IMR-90 (cell line): ENCODE measurements around the gene GBF1.

Source experiments
- CEBPB ChIP-seq: IDR thresholded peaks from 2 replicates; pipeline ENCODE4 v1.6.1; 2012; ENCODE audit warnings: low read depth, low read length, improper control_type of control experiment
- CHD1 ChIP-seq: IDR thresholded peaks from 2 replicates; pipeline ENCODE4 v1.6.1; 2012; ENCODE audit warnings: low read depth, low read length, improper control_type of control experiment
- FOS ChIP-seq: fragments of 150-350 bp; IDR thresholded peaks from 2 replicates; pipeline ENCODE4 v1.6.1; 2016; ENCODE audit warnings: low read depth, low read length
- MAFK ChIP-seq: IDR thresholded peaks from 2 replicates; pipeline ENCODE4 v1.6.1; 2012; ENCODE audit warnings: low read depth, low read length, improper control_type of control experiment
- MAZ ChIP-seq: IDR thresholded peaks from 2 replicates; pipeline ENCODE4 v1.6.1; 2012; ENCODE audit warnings: low read depth, mild to moderate bottlenecking, low read length, improper control_type of control experiment, moderate library complexity, borderline replicate concordance
- MXI1 ChIP-seq: IDR thresholded peaks from 2 replicates; pipeline ENCODE4 v1.6.1; 2012; ENCODE audit warnings: low read depth, mild to moderate bottlenecking, low read length, moderate library complexity, borderline replicate concordance
- POLR2A ChIP-seq: IDR thresholded peaks from 2 replicates; pipeline ENCODE4 v1.6.1; 2012; ENCODE audit warnings: mild to moderate bottlenecking, low read depth, low read length
- RAD21 ChIP-seq: IDR thresholded peaks from 2 replicates; pipeline ENCODE4 v1.6.1; 2012; ENCODE audit warnings: low read length, improper control_type of control experiment
- RCOR1 ChIP-seq: IDR thresholded peaks from 2 replicates; pipeline ENCODE4 v1.6.1; 2012; ENCODE audit warnings: mild to moderate bottlenecking, low read length, improper control_type of control experiment; ENCODE audit not compliant: insufficient replicate concordance
- RFX5 ChIP-seq: IDR thresholded peaks from 2 replicates; pipeline ENCODE4 v1.8.0; 2012; ENCODE audit warnings: low read depth, mild to moderate bottlenecking, low read length, moderate library complexity
- SMC3 ChIP-seq: fragments of 150-350 bp; IDR thresholded peaks from 2 replicates; pipeline ENCODE4 v1.6.1; 2016; ENCODE audit warnings: low read depth, mild to moderate bottlenecking, antibody characterized with exemption, low read length, moderate library complexity
- TF ChIP-seq, protein P1 (sequence below): conservative IDR thresholded peaks from 2 replicates; pipeline ENCODE4 v1.5.1; 2012; ENCODE audit warnings: mild to moderate bottlenecking, low read depth, low read length, improper control_type of control experiment
- TF ChIP-seq, protein P2 (sequence below): fragments of 150-350 bp; IDR thresholded peaks from 2 replicates; pipeline ENCODE4 v1.6.1; 2017; ENCODE audit warnings: mild to moderate bottlenecking, antibody characterized with exemption, low read length, low read depth
- TF ChIP-seq, protein P3 (sequence below): fragments of 150-350 bp; IDR thresholded peaks from 2 replicates; pipeline ENCODE4 v1.6.1; 2016; ENCODE audit warnings: low read depth, mild to moderate bottlenecking, low read length, moderate library complexity, borderline replicate concordance

- TF ChIP-seq, protein P1, sequence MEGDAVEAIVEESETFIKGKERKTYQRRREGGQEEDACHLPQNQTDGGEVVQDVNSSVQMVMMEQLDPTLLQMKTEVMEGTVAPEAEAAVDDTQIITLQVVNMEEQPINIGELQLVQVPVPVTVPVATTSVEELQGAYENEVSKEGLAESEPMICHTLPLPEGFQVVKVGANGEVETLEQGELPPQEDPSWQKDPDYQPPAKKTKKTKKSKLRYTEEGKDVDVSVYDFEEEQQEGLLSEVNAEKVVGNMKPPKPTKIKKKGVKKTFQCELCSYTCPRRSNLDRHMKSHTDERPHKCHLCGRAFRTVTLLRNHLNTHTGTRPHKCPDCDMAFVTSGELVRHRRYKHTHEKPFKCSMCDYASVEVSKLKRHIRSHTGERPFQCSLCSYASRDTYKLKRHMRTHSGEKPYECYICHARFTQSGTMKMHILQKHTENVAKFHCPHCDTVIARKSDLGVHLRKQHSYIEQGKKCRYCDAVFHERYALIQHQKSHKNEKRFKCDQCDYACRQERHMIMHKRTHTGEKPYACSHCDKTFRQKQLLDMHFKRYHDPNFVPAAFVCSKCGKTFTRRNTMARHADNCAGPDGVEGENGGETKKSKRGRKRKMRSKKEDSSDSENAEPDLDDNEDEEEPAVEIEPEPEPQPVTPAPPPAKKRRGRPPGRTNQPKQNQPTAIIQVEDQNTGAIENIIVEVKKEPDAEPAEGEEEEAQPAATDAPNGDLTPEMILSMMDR: no peak
- no peak for TF ChIP-seq CEBPB
- TF ChIP-seq SMC3: no peak
- TF ChIP-seq, protein P2, sequence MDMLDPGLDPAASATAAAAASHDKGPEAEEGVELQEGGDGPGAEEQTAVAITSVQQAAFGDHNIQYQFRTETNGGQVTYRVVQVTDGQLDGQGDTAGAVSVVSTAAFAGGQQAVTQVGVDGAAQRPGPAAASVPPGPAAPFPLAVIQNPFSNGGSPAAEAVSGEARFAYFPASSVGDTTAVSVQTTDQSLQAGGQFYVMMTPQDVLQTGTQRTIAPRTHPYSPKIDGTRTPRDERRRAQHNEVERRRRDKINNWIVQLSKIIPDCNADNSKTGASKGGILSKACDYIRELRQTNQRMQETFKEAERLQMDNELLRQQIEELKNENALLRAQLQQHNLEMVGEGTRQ: no peak
- no peak for TF ChIP-seq POLR2A
- no peak for TF ChIP-seq RAD21
- TF ChIP-seq MXI1: no peak
- TF ChIP-seq MAFK: no peak
- TF ChIP-seq CHD1: no peak
- no peak for TF ChIP-seq RFX5
- TF ChIP-seq, protein P3, sequence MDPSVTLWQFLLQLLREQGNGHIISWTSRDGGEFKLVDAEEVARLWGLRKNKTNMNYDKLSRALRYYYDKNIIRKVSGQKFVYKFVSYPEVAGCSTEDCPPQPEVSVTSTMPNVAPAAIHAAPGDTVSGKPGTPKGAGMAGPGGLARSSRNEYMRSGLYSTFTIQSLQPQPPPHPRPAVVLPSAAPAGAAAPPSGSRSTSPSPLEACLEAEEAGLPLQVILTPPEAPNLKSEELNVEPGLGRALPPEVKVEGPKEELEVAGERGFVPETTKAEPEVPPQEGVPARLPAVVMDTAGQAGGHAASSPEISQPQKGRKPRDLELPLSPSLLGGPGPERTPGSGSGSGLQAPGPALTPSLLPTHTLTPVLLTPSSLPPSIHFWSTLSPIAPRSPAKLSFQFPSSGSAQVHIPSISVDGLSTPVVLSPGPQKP: no peak
- TF ChIP-seq RCOR1: no peak
- TF ChIP-seq FOS: no peak
- TF ChIP-seq MAZ: no peak
These were observed 48.4 kb upstream of the GBF1 start for GRCh38 chr10:102196893-102197292.
